ENCODE results near the gene IMPACT. TPM values are rescaled to one million over a fixed set of nuclear protein-coding genes. Genes with fewer than 3 reads are reported as not detected.

The IMPACT gene
- total RNA-seq, 3 donors from 2014 or later = 20.3 to 30.8 (median 29.4) TPM

- Histone ChIP-seq H3K9me3 (no peaks in the 10 kb centered on the region), H3K4me3 (no peak overlapping the region), H3K4me1 (ENCODE audit: low read depth) (no peaks in the 10 kb centered on the region), H3K36me3 (ENCODE audit: low read depth) (no peaks in the 10 kb centered on the region)
- ATAC-seq = no peak
- no peak for TF ChIP-seq CTCF (IDR thresholded peaks at IDR 0.05)
- DNase-seq = no peak
- intact Hi-C loops (cut with DNase I, micrococcal nuclease) = no loop called here
These were observed 10.5 kb downstream of the IMPACT start for GRCh38 chr18:24436939-24437338.

GRCh38 chr18:24443870-24444269, 17.4 kb downstream of the IMPACT start:
- no peak for DNase-seq
- Histone ChIP-seq H3K36me3 (ENCODE audit: low read depth) (no peaks in the 10 kb centered on the region), H3K4me3 (no peak overlapping the region), H3K9me3 (no peaks in the 10 kb centered on the region), H3K4me1 (ENCODE audit: low read depth) (no peaks in the 10 kb centered on the region)
- intact Hi-C loops (cut with DNase I, micrococcal nuclease) = no loop called here
- no peak for ATAC-seq
- no peak for TF ChIP-seq CTCF (IDR thresholded peaks at IDR 0.05)

- no peak for TF ChIP-seq CTCF (IDR thresholded peaks at IDR 0.05)
- intact Hi-C loops (cut with DNase I, micrococcal nuclease) = no loop called here
- ATAC-seq (no peak), DNase-seq (no peak)
- Histone ChIP-seq H3K9me3 (no peaks in the 10 kb centered on the region), H3K4me3 (no peak overlapping the region), H3K4me1 (ENCODE audit: low read depth) (no peaks in the 10 kb centered on the region), H3K36me3 (ENCODE audit: low read depth) (no peaks in the 10 kb centered on the region)
These were observed 20.0 kb downstream of the IMPACT start for GRCh38 chr18:24446453-24446852.

GRCh38 chr18:24446953-24447538, 20.6 kb downstream of the IMPACT start:
- peak; percentile 100 for ATAC-seq
- peak in 1 of 3 donors; percentile 28 for DNase-seq
- Histone ChIP-seq H3K4me3 (no peak overlapping the region), H3K9me3 (no peaks in the 10 kb centered on the region), H3K36me3 (ENCODE audit: low read depth) (no peaks in the 10 kb centered on the region), H3K4me1 (ENCODE audit: low read depth) (no peaks in the 10 kb centered on the region)
- intact Hi-C loops (cut with DNase I, micrococcal nuclease) = no loop called here
- no peak for TF ChIP-seq CTCF (IDR thresholded peaks at IDR 0.05)

GRCh38 chr18:24447961-24448360, 21.5 kb downstream of the IMPACT start:
- no peak for TF ChIP-seq CTCF (IDR thresholded peaks at IDR 0.05)
- Histone ChIP-seq H3K36me3 (ENCODE audit: low read depth) (no peaks in the 10 kb centered on the region), H3K9me3 (no peaks in the 10 kb centered on the region), H3K4me3 (no peak overlapping the region), H3K4me1 (ENCODE audit: low read depth) (no peaks in the 10 kb centered on the region)
- no peak for DNase-seq
- intact Hi-C loops (cut with DNase I, micrococcal nuclease) = no loop called here
- ATAC-seq = no peak

GRCh38 chr18:24456549-24456948, 30.1 kb downstream of the IMPACT start:
- intact Hi-C loops (cut with DNase I, micrococcal nuclease) = no loop called here
- no peak for TF ChIP-seq CTCF (IDR thresholded peaks at IDR 0.05)
- H3K4me3 ChIP-seq = no peak overlapping the region
- no peaks in the 10 kb centered on the region for H3K4me1 ChIP-seq (ENCODE audit: low read depth)
- ATAC-seq (no peak), DNase-seq (no peak)
- no peaks in the 10 kb centered on the region for H3K9me3 ChIP-seq
- no peaks in the 10 kb centered on the region for H3K36me3 ChIP-seq (ENCODE audit: low read depth)
